Suprapubic skin (tissue), 4 donors: ENCODE results near the gene ARX.

ENCODE experiments used
- CTCF ChIP-seq, 2 donors: fragments of 200-600 bp in 1 of 2; fragments of 450-650 bp in 1 of 2; sonication (generic) in 1 of 2; IDR thresholded peaks; one replicate each; pipeline ENCODE4 v1.5.1; 2016 to 2019; ENCODE audit warnings: antibody characterized with exemption in 2 of 2, mild to moderate bottlenecking in 1 of 2, moderate library complexity in 1 of 2
- EP300 ChIP-seq: sonication (generic); formaldehyde crosslinking; IDR thresholded peaks from one replicate; pipeline ENCODE4 v1.6.1; 2017; ENCODE audit warnings: antibody characterized with exemption
- POLR2A ChIP-seq, 2 donors: fragments of 450-650 bp; IDR thresholded peaks; one replicate each; pipeline ENCODE4 v1.6.1; 2017; ENCODE audit warnings: antibody characterized with exemption in 2 of 2, mild to moderate bottlenecking in 2 of 2, moderate library complexity in 2 of 2
- POLR2AphosphoS5 ChIP-seq, 3 donors: sonication (generic); formaldehyde crosslinking; IDR thresholded peaks; one replicate each; pipeline ENCODE4 v1.6.1; 2017; ENCODE audit warnings: antibody characterized with exemption in 3 of 3

DNA sequence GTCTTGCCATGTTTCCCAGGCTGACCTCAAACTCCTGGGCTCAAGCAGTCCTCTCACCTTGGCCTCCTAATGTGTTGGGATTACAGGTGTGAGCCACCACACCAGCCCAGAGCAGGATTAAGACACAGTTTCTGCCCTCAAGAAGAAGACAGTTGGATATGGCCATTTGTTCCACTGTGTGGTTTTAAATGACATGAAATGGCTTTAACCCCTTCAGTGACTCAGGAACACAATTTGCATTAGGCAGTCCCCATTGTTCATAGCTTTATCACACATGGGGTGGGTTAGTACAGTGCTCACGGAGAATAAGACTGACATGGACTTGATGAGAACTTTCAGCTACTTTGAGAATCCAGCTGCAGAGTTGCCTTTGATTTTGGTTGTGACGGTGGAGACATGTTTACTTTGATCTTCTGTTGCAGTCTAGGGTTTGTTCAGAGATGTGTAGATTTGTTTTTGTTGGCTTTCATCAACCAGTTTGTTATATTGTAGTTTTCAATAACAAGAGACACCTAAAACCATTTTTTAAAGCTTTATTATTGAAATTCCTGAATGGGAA lies 60.3 kb downstream of the ARX start:
- TF ChIP-seq CTCF (IDR thresholded peaks at IDR 0.05) (no peak), POLR2A (IDR thresholded peaks at IDR 0.05) (no peak), POLR2AphosphoS5 (IDR thresholded peaks at IDR 0.05) (no peak), EP300 (no peak)
